ENCODE measurements around the gene PLLP. TPM values are rescaled to one million over a fixed set of nuclear protein-coding genes. Genes with fewer than 3 reads are reported as not detected.

PLLP gene
- total and polyA plus RNA-seq, 9 of the 15 experiments (the other 6 are each of a cell fraction or from before 2014, with no cell fraction given) = 0.09 to 0.96 (median 0.27) TPM

GRCh38 chr16:57316390-57317017 lies 32.0 kb upstream of the PLLP start (continued):
- TF ChIP-seq KDM5B (IDR thresholded peaks at IDR 0.05; ENCODE audit: insufficient replicate concordance, low read depth, low read length) (no peak), ATF3 (IDR thresholded peaks at IDR 0.05) (peak; percentile 63; the same call in 1 of the 2 replicates), ATF3 (CRISPR knock-in tag; conservative IDR thresholded peaks at IDR 0.05) (no peak), SP1 (CRISPR knock-in tag; IDR thresholded peaks at IDR 0.05) (no peak), BMI1 (IDR thresholded peaks at IDR 0.05; ENCODE audit: low read length) (no peak), NR2C2 (CRISPR knock-in tag; IDR thresholded peaks at IDR 0.05) (no peak), NR2C2 (tag; IDR thresholded peaks at IDR 0.05) (no peak), ZNF584 (CRISPR knock-in tag; IDR thresholded peaks at IDR 0.05; ENCODE audit: low read depth) (peak; percentile 61; the same call in 1 of the 2 replicates), NUFIP1 (IDR thresholded peaks at IDR 0.05; ENCODE audit: partially characterized antibody) (no peak), CXXC5 (CRISPR knock-in tag; IDR thresholded peaks at IDR 0.05) (no peak), ZNF133 (CRISPR knock-in tag; IDR thresholded peaks at IDR 0.05) (no peak), RUNX1 (IDR thresholded peaks at IDR 0.05; ENCODE audit: low read depth) (no peak), TFE3 (CRISPR knock-in tag; IDR thresholded peaks at IDR 0.05) (no peak), FOXO4 (CRISPR knock-in tag; IDR thresholded peaks at IDR 0.05) (no peak), RBM14 (IDR thresholded peaks at IDR 0.05; ENCODE audit: borderline replicate concordance, insufficient read depth, low read depth, low read length) (no peak), SUPT5H (IDR thresholded peaks at IDR 0.05) (no peak), ZNF146 (CRISPR knock-in tag; IDR thresholded peaks at IDR 0.05; ENCODE audit: unreplicated experiment) (no peak), SMAD2 (IDR thresholded peaks at IDR 0.05; ENCODE audit: low read depth, low read length) (no peak), TCF3 (CRISPR knock-in tag; IDR thresholded peaks at IDR 0.05) (no peak), YY1 (IDR thresholded peaks at IDR 0.05; ENCODE audit: borderline replicate concordance in 1 of 3, control insufficient read depth in 1 of 3, extremely low read depth in 1 of 3, insufficient read depth in 3 of 3, insufficient read length in 1 of 3, insufficient replicate concordance in 2 of 3, low read depth in 1 of 3, low read length in 2 of 3) (no peak), POLR3A (IDR thresholded peaks at IDR 0.05; ENCODE audit: borderline replicate concordance, extremely low read depth, insufficient read depth, insufficient read length) (no peak), THRAP3 (IDR thresholded peaks at IDR 0.05; ENCODE audit: borderline replicate concordance) (no peak), MEF2D (tag; conservative IDR thresholded peaks at IDR 0.05; ENCODE audit: low read depth) (no peak), SRF (CRISPR knock-in tag; IDR thresholded peaks at IDR 0.05) (no peak), ETV5 (CRISPR knock-in tag; IDR thresholded peaks at IDR 0.05; ENCODE audit: low read depth) (no peak), SIN3B (IDR thresholded peaks at IDR 0.05; ENCODE audit: low read depth) (no peak)

Data from K562 (cell line).